Measurements from ENCODE around the gene CABLES2. TPM values are rescaled to one million over a fixed set of nuclear protein-coding genes. Genes with fewer than 3 reads are reported as not detected.
A peak's percentile ranks its signal among the peaks of the same experiment; 100 is the strongest.

The CABLES2 gene
- total RNA-seq, 1 experiment from 2014 or later = 7.5 TPM

DNA sequence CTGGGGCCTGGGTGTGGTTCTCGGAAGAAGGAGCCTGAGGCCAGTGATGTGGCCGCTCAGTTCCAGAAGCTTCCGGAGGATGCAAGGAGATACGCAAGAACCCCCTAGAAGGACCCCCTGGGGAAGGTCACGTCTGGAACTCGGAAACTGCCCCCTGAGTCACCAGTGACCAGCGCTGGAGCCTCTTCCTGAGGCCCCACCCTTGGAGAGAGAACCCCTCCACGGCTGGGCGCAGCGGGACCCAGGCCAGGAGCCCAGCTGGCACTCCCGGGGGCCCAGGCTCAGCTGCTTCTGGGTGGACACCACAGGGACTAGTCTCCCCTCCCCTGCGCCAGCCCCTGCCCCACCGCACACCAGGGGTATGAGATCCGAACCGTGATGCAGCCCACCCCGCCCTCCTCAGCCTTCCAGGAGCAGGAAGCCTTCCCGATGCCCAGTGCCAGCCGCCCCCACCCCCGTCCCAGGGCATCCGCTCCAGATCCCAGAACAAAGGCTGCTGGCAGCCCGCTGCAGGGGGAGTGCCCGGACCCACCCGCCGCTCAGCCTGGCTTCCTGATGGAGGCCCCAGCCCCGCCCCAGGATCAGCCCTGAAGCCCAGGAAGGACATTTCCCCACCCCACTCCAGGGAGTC lies 47.5 kb downstream of the CABLES2 start (continued):
- TF ChIP-seq, protein P1, sequence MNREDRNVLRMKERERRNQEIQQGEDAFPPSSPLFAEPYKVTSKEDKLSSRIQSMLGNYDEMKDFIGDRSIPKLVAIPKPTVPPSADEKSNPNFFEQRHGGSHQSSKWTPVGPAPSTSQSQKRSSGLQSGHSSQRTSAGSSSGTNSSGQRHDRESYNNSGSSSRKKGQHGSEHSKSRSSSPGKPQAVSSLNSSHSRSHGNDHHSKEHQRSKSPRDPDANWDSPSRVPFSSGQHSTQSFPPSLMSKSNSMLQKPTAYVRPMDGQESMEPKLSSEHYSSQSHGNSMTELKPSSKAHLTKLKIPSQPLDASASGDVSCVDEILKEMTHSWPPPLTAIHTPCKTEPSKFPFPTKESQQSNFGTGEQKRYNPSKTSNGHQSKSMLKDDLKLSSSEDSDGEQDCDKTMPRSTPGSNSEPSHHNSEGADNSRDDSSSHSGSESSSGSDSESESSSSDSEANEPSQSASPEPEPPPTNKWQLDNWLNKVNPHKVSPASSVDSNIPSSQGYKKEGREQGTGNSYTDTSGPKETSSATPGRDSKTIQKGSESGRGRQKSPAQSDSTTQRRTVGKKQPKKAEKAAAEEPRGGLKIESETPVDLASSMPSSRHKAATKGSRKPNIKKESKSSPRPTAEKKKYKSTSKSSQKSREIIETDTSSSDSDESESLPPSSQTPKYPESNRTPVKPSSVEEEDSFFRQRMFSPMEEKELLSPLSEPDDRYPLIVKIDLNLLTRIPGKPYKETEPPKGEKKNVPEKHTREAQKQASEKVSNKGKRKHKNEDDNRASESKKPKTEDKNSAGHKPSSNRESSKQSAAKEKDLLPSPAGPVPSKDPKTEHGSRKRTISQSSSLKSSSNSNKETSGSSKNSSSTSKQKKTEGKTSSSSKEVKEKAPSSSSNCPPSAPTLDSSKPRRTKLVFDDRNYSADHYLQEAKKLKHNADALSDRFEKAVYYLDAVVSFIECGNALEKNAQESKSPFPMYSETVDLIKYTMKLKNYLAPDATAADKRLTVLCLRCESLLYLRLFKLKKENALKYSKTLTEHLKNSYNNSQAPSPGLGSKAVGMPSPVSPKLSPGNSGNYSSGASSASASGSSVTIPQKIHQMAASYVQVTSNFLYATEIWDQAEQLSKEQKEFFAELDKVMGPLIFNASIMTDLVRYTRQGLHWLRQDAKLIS (CRISPR knock-in tag; IDR thresholded peaks at IDR 0.05; ENCODE audit: borderline replicate concordance) = no peak
- TF ChIP-seq GABPB1 (CRISPR knock-in tag; IDR thresholded peaks at IDR 0.05) (no peak), ESRRA (CRISPR knock-in tag; IDR thresholded peaks at IDR 0.05; ENCODE audit: borderline replicate concordance) (no peak), GTF2I (CRISPR knock-in tag; conservative IDR thresholded peaks at IDR 0.05) (no peak), MXD4 (CRISPR knock-in tag; IDR thresholded peaks at IDR 0.05; ENCODE audit: borderline replicate concordance) (no peak)
- TF ChIP-seq, protein P2, sequence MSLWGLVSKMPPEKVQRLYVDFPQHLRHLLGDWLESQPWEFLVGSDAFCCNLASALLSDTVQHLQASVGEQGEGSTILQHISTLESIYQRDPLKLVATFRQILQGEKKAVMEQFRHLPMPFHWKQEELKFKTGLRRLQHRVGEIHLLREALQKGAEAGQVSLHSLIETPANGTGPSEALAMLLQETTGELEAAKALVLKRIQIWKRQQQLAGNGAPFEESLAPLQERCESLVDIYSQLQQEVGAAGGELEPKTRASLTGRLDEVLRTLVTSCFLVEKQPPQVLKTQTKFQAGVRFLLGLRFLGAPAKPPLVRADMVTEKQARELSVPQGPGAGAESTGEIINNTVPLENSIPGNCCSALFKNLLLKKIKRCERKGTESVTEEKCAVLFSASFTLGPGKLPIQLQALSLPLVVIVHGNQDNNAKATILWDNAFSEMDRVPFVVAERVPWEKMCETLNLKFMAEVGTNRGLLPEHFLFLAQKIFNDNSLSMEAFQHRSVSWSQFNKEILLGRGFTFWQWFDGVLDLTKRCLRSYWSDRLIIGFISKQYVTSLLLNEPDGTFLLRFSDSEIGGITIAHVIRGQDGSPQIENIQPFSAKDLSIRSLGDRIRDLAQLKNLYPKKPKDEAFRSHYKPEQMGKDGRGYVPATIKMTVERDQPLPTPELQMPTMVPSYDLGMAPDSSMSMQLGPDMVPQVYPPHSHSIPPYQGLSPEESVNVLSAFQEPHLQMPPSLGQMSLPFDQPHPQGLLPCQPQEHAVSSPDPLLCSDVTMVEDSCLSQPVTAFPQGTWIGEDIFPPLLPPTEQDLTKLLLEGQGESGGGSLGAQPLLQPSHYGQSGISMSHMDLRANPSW (CRISPR knock-in tag; conservative IDR thresholded peaks at IDR 0.05; ENCODE audit: low read depth) = no peak
- TF ChIP-seq, protein P3, sequence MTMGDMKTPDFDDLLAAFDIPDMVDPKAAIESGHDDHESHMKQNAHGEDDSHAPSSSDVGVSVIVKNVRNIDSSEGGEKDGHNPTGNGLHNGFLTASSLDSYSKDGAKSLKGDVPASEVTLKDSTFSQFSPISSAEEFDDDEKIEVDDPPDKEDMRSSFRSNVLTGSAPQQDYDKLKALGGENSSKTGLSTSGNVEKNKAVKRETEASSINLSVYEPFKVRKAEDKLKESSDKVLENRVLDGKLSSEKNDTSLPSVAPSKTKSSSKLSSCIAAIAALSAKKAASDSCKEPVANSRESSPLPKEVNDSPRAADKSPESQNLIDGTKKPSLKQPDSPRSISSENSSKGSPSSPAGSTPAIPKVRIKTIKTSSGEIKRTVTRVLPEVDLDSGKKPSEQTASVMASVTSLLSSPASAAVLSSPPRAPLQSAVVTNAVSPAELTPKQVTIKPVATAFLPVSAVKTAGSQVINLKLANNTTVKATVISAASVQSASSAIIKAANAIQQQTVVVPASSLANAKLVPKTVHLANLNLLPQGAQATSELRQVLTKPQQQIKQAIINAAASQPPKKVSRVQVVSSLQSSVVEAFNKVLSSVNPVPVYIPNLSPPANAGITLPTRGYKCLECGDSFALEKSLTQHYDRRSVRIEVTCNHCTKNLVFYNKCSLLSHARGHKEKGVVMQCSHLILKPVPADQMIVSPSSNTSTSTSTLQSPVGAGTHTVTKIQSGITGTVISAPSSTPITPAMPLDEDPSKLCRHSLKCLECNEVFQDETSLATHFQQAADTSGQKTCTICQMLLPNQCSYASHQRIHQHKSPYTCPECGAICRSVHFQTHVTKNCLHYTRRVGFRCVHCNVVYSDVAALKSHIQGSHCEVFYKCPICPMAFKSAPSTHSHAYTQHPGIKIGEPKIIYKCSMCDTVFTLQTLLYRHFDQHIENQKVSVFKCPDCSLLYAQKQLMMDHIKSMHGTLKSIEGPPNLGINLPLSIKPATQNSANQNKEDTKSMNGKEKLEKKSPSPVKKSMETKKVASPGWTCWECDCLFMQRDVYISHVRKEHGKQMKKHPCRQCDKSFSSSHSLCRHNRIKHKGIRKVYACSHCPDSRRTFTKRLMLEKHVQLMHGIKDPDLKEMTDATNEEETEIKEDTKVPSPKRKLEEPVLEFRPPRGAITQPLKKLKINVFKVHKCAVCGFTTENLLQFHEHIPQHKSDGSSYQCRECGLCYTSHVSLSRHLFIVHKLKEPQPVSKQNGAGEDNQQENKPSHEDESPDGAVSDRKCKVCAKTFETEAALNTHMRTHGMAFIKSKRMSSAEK (CRISPR knock-in tag; IDR thresholded peaks at IDR 0.05; ENCODE audit: borderline replicate concordance) = no peak
- TF ChIP-seq, protein P4, sequence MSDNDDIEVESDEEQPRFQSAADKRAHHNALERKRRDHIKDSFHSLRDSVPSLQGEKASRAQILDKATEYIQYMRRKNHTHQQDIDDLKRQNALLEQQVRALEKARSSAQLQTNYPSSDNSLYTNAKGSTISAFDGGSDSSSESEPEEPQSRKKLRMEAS (CRISPR knock-in tag; IDR thresholded peaks at IDR 0.05) = no peak

DNA sequence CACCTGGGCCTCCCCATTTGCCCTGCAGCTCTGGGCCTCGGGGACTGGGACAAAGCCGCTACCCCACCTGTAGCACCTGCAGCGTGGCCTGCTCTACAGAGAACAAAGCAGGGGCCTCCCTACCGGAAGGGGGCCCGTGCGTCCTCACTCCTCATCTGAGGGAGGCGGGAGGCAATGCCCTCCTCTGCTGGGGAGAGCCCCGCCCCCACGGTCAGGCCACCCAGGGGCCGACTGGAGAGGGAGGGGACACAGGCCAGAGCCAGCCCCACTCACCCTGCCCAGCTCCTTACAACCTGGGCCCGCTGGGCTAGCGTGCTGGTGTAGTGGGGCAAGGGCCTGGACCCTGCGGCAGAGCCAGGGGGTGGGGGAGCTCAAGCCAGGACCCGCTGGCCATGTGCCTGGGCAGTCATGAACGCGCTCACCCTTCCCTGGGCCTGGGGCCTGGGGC lies 48.0 kb downstream of the CABLES2 start:
- Mint-ChIP-seq H3K36me3 (no peaks in the 10 kb centered on the region), H3K27me3 (ENCODE audit: low read depth) (no peaks in the 10 kb centered on the region), H3K4me1 (peaks cover 38% of the 10 kb centered on the region), H3K27ac (peak overlapping the region; percentile 74; the same call in 1 of the 2 replicates), H3K9me3 (no peaks in the 10 kb centered on the region), H3K4me3 (no peak overlapping the region)
- ATAC-seq = no peak
- no peak for DNase-seq (ENCODE audit: low spot score)
- TF ChIP-seq JAZF1 (CRISPR knock-in tag; IDR thresholded peaks at IDR 0.05) (no peak), ZNF121 (CRISPR knock-in tag; IDR thresholded peaks at IDR 0.05) (peak; percentile 39; the same call in 1 of the 2 replicates), PRRX2 (CRISPR knock-in tag; IDR thresholded peaks at IDR 0.05) (no peak), NFE2L1 (CRISPR knock-in tag; IDR thresholded peaks at IDR 0.05) (no peak), ZNF317 (CRISPR knock-in tag; IDR thresholded peaks at IDR 0.05; ENCODE audit: borderline replicate concordance, low read depth) (no peak)
- TF ChIP-seq, protein P5, sequence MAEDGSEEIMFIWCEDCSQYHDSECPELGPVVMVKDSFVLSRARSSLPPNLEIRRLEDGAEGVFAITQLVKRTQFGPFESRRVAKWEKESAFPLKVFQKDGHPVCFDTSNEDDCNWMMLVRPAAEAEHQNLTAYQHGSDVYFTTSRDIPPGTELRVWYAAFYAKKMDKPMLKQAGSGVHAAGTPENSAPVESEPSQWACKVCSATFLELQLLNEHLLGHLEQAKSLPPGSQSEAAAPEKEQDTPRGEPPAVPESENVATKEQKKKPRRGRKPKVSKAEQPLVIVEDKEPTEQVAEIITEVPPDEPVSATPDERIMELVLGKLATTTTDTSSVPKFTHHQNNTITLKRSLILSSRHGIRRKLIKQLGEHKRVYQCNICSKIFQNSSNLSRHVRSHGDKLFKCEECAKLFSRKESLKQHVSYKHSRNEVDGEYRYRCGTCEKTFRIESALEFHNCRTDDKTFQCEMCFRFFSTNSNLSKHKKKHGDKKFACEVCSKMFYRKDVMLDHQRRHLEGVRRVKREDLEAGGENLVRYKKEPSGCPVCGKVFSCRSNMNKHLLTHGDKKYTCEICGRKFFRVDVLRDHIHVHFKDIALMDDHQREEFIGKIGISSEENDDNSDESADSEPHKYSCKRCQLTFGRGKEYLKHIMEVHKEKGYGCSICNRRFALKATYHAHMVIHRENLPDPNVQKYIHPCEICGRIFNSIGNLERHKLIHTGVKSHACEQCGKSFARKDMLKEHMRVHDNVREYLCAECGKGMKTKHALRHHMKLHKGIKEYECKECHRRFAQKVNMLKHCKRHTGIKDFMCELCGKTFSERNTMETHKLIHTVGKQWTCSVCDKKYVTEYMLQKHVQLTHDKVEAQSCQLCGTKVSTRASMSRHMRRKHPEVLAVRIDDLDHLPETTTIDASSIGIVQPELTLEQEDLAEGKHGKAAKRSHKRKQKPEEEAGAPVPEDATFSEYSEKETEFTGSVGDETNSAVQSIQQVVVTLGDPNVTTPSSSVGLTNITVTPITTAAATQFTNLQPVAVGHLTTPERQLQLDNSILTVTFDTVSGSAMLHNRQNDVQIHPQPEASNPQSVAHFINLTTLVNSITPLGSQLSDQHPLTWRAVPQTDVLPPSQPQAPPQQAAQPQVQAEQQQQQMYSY (CRISPR knock-in tag; IDR thresholded peaks at IDR 0.05) = no peak
- TF ChIP-seq, protein P6, sequence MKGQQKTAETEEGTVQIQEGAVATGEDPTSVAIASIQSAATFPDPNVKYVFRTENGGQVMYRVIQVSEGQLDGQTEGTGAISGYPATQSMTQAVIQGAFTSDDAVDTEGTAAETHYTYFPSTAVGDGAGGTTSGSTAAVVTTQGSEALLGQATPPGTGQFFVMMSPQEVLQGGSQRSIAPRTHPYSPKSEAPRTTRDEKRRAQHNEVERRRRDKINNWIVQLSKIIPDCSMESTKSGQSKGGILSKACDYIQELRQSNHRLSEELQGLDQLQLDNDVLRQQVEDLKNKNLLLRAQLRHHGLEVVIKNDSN (CRISPR knock-in tag; IDR thresholded peaks at IDR 0.05) = no peak
- TF ChIP-seq, protein P7, sequence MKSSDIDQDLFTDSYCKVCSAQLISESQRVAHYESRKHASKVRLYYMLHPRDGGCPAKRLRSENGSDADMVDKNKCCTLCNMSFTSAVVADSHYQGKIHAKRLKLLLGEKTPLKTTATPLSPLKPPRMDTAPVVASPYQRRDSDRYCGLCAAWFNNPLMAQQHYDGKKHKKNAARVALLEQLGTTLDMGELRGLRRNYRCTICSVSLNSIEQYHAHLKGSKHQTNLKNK (CRISPR knock-in tag; IDR thresholded peaks at IDR 0.05) = no peak
- ChIA-PET POLR2A (interaction anchor here (4.4 kb wide), 1 partner anchor 8 kb away, joined by 21 read pairs; the partner anchor contains the start of gene LAMA5), CTCF (interaction anchor here (0.6 to 1.7 kb wide), 2 partner anchors 9 to 10 kb away, joined by 3 to 6 read pairs; no protein-coding TSS in a partner anchor)
